ENCODE data around the gene NPB. TPM values are rescaled to one million over a fixed set of nuclear protein-coding genes. Genes with fewer than 3 reads are reported as not detected.
A peak's percentile ranks its signal among the peaks of the same experiment; 100 is the strongest.

Gene NPB
- total and polyA plus RNA-seq, 11 donors: 0.13 to 1.2 (median 0.50) TPM; not detected in 1

DNA sequence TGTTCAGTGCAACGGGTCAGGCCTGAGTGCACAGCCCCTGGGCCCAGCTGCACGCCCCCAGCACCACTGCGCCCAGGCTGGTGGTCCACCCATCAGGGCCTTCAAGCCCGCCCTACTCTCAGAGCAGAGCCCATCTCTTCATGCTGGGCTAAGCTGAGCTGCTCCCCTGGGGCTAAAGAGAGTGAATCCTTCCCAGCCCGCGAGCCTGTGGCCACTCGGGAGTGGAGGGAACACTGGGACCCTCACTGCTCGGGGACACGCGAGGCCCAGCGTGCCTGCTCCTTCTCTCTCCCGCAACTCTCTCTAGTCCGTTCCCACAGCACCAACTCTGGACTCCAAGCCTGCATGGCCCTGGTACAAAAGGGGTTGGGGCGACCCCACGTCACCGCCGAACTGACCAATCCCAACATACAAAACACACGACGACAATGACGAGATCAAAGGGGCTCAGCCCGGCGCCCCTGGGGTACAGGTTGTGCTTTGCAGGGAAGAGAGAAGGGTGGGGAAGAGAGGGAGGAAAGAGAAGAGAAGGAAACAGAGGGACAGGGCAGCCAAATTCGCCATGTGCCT is 20.0 kb downstream of the NPB start:
- no peaks in the 10 kb centered on the region for H3K9me3 ChIP-seq
- no peak for ATAC-seq
- no peak for TF ChIP-seq POLR2A (IDR thresholded peaks at IDR 0.05)
- TF ChIP-seq, protein P1, sequence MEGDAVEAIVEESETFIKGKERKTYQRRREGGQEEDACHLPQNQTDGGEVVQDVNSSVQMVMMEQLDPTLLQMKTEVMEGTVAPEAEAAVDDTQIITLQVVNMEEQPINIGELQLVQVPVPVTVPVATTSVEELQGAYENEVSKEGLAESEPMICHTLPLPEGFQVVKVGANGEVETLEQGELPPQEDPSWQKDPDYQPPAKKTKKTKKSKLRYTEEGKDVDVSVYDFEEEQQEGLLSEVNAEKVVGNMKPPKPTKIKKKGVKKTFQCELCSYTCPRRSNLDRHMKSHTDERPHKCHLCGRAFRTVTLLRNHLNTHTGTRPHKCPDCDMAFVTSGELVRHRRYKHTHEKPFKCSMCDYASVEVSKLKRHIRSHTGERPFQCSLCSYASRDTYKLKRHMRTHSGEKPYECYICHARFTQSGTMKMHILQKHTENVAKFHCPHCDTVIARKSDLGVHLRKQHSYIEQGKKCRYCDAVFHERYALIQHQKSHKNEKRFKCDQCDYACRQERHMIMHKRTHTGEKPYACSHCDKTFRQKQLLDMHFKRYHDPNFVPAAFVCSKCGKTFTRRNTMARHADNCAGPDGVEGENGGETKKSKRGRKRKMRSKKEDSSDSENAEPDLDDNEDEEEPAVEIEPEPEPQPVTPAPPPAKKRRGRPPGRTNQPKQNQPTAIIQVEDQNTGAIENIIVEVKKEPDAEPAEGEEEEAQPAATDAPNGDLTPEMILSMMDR (IDR thresholded peaks at IDR 0.05): no peak
- H3K4me3 ChIP-seq: peak overlapping the region in 1 of 12 donors; percentile 49
- H3K36me3 ChIP-seq: peaks cover 0 to 39% (median 29%) of the 10 kb centered on the region in 9 donors
- H3K27ac ChIP-seq: peak overlapping the region in 3 of 12 donors; percentile 24 to 86 (median 79)
- WGBS, 4 donors: 91 to 95% (median 93%) methylated on average over 22 to 23 of the region's 23 CpGs
- DNase-seq: no peak
- H3K27me3 ChIP-seq: no peaks in the 10 kb centered on the region
- intact Hi-C loops (cut with DNase I): loop anchor here in 1 of 10 donors (5.0 kb wide), 1 partner anchor 40 kb away; no protein-coding TSS in a partner anchor
- peaks cover 19 to 89% (median 50%) of the 10 kb centered on the region in 12 donors for H3K4me1 ChIP-seq

DNA sequence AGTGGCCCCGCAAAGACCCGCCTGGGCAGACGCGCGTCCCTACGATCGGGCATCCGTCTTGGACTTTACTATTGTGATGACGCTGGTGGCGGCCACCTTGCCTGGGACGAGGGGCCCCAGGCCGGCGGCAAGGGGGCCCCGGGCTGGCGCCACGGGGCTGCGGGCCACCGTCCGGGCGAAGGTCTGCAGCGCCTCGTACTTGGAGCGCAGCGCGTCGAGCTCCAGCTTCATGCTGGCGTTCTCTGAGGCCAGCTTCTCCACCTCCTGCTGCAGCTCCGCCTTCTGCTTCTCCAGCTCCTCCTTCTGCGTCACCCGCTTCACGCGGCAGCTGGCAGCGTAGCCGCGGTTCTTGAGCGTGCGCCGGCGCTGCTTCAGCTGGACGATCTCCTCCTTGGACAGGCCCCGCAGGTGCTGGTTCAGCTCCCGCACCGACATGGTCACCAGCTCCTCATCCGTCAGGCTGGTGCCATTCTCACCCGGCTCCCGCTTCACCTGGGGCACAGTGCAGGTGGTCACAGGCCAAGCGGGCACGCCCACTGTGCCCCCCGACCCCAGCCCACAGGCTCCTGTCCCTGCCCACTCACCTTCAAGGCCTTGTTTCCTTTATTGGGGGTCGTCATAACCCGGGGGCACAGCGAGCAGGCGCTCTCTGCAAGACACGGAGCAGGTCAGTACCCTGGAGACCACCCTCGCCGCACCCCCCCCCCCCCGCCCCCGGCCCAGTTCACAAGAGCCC is 20.7 kb downstream of the NPB start:
- Histone ChIP-seq H3K4me1 (peaks cover 19 to 84% (median 45%) of the 10 kb centered on the region in 12 donors), H3K9me3 (no peaks in the 10 kb centered on the region), H3K4me3 (peak overlapping the region in 10 of 12 donors; percentile 8 to 49 (median 30)), H3K27me3 (no peaks in the 10 kb centered on the region), H3K27ac (peak overlapping the region in 8 of 12 donors; percentile 31 to 86 (median 50)), H3K36me3 (peaks cover 0 to 39% (median 29%) of the 10 kb centered on the region in 9 donors)
- ATAC-seq (no peak), DNase-seq (no peak)
- intact Hi-C loops (cut with DNase I): loop anchor here in 1 of 10 donors (5.0 kb wide), 1 partner anchor 40 kb away; no protein-coding TSS in a partner anchor
- WGBS, 4 donors: 86 to 96% (median 89%) methylated on average over 47 to 58 of the region's 58 CpGs
- TF ChIP-seq, protein P1 (IDR thresholded peaks at IDR 0.05): no peak
- no peak for TF ChIP-seq POLR2A (IDR thresholded peaks at IDR 0.05)

DNA sequence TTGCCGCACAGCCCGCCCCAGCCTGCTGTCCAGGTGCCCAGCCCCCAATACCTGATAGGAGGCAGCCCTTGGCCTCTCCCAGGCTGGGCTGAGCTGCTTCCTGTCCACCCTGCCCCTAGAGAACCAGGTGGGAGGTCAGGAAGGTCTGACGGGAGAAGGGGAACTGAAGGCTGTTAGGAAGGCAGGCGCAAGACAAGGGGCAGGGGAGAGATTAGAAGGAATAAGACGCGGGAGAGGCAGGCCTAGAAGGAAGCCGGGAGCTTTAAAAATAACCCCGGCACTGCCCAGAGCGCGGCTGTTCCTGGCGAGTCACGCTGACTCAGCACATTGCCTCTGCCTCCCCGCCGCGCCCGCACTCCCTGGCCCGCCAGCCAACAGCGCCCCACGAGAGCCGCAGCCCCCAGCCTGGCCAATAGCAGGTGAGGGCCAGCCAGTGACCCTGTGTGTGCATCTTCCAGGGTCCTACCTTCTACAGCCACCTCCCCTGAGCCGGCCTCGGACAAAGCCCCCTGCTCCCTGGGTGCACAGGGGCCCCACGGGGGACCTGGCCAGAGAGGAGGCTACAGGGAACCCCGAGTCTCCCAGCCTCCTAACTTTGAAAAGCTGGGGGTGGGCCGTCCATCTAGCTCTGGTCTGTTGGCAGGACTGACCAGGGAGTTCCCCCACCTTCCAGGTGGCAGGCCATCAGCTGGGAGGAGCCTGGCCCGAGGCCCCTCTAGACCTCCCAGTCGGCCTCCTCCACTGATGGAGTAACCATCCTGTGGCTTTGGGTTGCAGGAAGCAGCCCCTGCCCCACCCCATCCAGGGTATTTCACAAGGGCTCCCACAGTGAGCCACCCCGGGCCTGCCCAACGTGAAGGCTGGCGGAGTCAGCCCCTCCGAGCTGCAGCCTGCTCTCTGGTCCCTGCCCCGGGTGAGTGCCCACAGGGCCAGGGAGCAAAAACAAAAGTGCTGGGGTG is 21.5 kb downstream of the NPB start:
- H3K9me3 ChIP-seq: no peaks in the 10 kb centered on the region
- WGBS, 4 donors: 24 to 35% (median 26%) methylated on average over 17 to 32 of the region's 32 CpGs
- peak overlapping the region in 10 of 12 donors; percentile 19 to 86 (median 50) for H3K27ac ChIP-seq
- peak; percentile 67 to 86 (median 72) for DNase-seq
- H3K4me3 ChIP-seq: peak overlapping the region in 10 of 12 donors; percentile 8 to 49 (median 30)
- peaks cover 0 to 39% (median 29%) of the 10 kb centered on the region in 9 donors for H3K36me3 ChIP-seq
- TF ChIP-seq POLR2A (IDR thresholded peaks at IDR 0.05): no peak
- TF ChIP-seq, protein P1 (IDR thresholded peaks at IDR 0.05): no peak
- peaks cover 0 to 6% (median 0%) of the 10 kb centered on the region in 9 donors for H3K27me3 ChIP-seq
- H3K4me1 ChIP-seq: peaks cover 21 to 87% (median 48%) of the 10 kb centered on the region in 12 donors
- intact Hi-C loops (cut with DNase I): loop anchor here in 1 of 10 donors (5.0 kb wide), 1 partner anchor 41 kb away; no protein-coding TSS in a partner anchor
- peak in 3 of 4 donors; percentile 12 to 51 (median 50) for ATAC-seq

Measured in heart left ventricle (tissue), 16 donors.